Stimulated activated CD8-positive, alpha-beta memory T cell treated with anti-CD3 and anti-CD28 coated beads, Interleukin-12 subunit alpha, Interleukin-12 subunit beta, amount 100 ng/mL, for 24 hours (primary cell): Measurements from ENCODE around the gene PLA2G3.

Source experiments
- DNase-seq: peaks from one replicate; pipeline ENCODE4 v3.0.0-alpha.2; 2020; ENCODE audit errors: extremely low read depth

PLA2G3 gene

DNA sequence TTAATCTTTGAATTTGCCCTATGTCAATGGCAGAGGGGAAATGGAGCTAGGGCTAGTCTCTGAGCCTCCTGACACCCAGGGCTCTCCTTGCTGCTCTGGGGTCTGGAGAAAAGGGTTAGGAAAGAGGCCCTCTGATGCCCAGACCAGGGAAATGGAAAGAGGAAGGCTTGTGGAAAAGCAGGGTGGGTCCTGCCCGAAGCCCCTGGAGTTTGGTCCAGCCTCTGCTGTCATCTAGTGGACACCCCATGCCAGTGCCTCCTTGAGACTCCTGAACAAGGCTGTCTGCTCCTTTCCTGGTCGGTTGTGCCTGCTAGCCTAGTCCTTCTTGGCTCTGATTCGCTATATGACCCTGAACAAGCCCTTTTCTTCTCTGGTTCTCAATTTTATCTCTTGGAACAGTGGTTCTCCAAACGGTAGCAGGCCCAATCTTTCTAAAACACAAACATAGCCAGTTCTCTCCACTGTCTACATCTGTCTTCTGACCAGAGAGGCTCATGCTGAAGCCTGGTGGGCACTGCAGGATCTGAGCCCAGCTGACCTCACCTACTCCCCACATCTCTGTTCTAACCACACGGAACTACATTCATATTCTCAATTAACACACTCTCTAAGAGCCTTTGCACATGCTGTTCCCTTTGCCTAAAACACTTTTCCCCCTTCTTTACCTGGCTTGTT lies 8.8 kb upstream of the PLA2G3 start:
- no peak for DNase-seq

DNA sequence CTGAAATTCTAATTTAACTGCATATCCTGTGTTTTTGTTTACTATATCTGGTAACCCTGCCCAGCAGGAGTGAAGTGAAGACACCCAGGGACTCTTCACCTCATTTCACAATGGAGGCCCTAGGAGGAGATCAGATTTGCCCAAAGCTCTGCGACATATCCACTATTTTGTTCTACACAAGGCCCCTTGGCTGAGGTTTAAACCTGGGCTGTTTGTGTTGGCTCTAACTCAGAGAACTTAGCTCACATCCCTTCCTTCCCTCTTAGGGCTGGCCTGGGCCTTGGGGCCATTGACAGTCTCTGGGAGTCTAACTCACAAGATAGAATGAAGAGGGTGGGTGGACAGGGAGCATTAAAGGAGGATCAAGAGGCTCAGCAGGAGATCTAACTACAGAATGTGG lies 8.2 kb upstream of the PLA2G3 start:
- DNase-seq: no peak

DNA sequence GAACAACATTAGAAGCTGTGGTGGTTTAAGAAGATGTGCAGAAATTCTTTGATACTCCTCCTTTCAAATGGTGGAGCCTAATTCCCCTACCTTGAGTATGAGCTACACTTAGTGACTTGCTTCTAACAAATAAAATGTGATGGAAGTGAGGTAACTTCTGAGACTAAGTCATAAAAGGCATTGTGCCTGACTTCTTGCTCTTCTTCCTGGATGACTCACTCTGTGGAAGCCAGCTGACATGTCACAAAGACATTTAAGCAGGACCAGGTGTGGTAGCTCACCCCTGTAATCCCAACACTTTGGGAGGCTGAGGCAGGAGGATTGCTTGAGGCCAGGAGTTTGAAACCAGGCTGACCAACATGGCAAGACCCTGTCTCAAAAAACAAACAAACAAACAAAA lies 3.9 kb upstream of the PLA2G3 start:
- DNase-seq: no peak

DNA sequence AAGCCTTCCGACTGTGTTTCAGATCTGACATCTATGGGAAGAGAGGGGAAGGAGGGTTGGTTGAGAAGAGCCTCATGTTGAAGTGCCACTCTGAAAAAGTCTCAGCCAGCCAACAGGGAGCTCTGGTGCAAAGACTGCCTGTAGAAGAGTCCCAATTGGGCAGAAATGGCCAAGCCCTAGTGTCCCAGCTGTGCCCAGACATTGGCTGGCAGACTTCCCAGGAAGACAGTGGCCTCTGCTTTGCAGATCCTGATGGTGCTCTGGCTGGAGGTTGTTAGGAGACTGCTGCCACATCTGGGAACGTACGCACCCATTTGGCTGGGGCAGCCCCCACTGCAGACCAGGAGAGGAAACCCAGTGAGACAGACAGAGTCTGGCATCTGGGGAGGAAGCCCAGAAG lies 3.2 kb upstream of the PLA2G3 start:
- DNase-seq: no peak

DNA sequence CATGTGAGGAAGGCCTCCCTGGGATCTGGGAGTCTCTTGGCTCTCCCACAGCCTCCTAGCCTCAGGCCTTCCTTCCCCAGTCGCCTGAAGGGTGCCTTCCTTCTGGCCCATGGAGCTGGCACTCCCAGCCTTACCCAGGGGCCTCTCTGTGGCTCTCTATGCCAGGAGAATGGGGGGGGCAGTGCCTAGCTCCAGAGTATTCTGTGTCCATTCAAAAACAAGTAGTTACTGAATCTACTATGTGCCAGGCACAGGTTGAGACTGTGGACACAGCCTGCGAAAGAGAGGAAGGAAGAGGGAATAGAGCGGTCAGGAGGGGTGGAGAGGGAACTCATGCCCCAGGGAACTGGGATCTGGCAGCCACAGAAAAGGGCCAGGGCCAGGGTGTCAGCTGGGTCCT lies 2.7 kb upstream of the PLA2G3 start:
- no peak for DNase-seq

DNA sequence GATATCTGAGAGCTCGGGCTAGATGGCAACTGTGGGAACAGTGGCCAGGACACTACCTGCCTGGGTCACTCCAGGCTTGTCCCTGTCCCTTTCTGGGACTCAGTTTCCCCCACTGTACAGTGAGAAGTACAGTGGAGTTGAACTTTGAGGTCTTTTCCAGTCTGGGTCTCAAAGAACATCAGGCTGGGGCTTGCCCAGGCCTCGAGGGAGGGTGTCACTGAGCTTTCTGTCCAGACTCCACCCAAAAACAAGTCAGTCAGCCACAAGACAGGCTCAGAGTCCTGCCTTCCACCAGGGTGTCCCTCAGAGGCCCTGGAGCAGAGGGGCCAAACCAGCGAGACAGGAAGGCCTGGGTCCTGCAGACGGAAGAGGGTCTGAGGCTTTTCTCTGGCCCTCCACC lies 2.0 kb upstream of the PLA2G3 start:
- no peak for DNase-seq

DNA sequence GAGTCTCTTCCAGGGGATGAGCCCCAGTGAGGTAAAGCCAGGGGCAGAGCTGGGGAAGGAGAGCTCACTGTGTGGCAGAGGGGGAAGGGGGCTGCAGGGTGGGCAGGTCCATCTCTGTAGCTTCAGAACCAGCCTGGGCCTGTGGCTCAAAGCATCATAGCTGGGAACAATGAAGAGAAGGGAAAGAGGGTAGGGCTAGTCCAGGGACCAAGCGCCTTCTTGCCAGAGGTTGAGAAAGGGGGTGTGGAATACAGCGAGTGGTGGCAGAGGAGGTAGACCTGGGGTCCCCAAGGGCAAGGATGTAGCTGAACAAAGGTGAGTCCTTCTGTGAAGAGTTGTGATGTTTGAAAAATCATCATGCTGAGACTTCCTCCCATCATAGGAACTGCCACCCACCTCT lies 1.2 kb upstream of the PLA2G3 start:
- no peak for DNase-seq

DNA sequence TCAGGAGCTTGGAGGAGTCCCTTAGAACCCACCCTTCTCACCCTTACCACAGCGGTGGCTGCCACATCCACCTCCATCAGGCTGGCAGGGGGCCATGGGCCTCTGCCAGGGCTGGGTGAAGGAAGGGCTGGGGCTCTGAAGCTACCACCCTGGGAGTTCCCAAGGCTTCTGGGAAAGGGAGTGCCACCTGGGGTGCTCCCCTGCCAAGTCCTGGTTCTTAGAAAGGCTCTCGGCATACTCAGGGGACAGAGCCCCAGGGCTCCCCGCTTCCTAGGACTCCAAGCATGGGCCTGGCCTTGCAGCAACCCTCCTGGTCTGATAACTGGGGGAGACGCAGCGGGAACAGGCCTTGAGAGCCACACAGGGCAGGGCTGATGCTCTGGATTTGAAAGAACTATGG lies 438 bp upstream of the PLA2G3 start:
- no peak for DNase-seq

DNA sequence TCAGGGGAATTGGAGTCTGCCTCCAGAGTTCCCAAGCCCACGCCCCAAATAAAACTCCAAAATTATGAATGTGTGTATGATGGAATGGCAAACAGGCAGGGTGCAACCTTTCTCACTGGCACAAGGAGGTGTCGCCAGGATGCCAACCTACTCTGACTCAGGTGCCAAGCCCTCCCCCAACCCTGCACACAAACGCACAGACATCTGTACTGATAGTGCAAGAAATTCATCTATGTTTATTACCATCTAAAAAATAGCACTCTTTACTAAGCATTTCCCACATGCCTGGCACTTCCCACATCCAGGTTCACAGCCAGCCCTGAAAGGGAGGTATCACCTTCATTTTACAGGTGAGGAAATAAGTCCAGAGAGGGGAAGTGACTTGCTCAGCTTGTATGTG lies 1.2 kb downstream of the PLA2G3 start:
- no peak for DNase-seq

DNA sequence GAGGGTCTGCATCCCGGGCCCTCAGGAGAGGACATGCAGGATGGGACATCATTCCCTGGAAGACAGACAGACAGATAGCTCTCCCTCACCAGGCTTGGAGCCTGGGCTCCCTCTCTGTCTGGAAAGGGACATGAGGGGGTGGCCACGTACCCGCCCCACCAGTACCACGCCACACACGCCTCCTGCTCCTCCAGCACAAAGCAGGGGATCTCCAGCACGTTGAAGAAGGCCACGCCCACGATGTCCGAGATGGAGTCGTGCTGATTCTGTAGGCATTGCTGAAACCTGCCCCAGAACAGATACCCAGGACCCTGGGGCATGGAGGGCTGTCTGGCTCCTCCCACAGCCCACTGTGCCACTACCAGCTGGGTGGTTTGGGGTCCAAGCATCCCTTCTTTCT lies 2.2 kb downstream of the PLA2G3 start:
- DNase-seq: no peak

DNA sequence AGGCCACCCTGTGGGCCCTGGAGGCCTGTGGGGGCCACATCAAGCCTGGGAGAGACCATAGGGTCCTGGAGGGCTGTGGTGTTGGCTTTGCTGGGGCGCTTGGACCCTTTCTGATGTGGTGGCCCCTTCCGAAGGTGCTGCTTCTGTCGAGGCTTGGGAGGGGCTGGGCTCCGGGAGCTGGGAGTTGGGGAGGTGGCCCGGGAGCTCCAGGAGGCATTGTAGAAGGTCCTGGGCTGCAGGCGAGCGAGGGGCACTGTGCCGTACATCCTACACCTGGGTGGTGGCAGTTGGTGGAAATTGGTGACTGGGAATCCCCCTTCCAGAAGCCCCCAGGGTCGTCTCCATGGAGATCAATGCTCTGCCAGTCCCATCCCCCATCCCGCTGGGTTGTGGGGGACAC lies 2.6 kb downstream of the PLA2G3 start:
- DNase-seq: no peak

DNA sequence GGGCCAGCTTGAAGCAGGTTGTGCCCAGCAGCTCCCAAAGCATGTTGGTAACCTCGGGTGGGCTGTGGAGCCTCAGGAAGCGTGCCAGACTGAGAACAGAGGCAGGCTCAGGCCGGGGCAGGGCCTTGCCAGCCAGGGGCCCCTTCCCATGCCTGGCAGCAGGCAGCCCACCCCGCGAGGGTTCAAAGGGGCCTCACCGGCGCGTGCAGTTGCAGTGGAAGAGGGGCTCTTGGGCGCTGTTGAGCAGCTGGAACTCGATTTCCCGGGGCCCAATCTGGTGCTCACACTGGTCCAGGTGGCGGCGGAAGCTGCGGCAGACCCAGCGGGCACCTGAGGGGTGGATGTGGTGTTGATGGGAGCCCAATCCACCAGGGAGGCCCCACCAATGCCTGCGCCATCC lies 3.6 kb downstream of the PLA2G3 start:
- DNase-seq: no peak

DNA sequence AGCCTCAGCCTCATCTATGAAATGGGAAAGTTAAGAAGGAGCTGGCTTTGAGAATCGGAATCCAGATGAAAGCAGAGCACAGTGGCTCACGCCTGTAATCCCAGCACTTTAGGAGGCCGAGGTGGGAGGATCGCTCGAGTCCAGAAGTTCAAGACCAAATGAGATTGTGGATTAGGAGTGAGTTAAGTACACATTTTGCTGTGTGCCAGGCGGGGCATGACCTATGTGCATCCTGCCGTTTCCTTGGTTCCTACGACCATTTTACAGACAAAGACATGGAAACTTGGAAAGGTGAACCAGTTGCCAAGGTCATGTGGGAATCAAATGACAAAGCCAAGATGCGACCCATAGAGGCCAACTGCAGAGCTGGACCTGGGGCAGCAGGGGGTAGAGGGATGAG lies 4.2 kb downstream of the PLA2G3 start:
- no peak for DNase-seq

DNA sequence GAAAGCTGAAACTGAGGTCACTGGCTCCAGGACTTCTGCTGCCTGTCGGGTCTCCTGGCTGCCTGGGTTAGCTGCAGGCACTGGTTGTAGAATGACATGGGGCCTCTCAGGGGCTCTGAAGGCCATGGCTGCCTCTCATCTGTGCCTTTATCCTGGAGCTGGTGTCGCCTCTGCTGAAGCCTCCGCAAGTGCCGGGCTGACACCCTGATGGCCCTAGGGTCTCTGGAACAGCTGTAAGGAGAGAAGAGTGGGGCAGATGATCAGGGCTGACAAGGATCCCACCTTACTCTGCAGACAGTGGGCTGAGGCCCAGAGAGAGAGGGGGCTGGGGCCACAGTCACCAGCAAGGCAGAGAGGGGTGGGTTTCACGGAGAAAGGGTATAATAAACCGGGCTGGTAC lies 4.6 kb downstream of the PLA2G3 start:
- DNase-seq: no peak

DNA sequence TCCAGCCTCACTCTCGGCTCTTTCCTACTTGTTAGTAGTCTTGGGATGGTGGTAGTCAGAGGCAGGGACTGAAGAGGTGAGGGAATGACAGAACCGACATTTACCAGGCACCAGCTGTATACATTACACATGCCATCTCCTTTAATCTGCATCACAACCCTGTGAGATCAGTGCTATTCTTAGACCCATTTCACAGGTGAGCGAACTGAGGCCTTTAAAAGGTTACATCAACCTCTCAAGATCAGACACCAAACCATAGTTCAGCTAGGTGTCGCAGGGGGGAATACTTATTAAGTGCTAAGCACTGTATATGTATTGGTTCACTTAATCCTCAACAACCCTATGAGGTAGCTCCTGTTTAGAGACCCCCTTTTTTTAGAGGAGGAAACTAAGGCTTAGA lies 5.6 kb downstream of the PLA2G3 start:
- DNase-seq: no peak

DNA sequence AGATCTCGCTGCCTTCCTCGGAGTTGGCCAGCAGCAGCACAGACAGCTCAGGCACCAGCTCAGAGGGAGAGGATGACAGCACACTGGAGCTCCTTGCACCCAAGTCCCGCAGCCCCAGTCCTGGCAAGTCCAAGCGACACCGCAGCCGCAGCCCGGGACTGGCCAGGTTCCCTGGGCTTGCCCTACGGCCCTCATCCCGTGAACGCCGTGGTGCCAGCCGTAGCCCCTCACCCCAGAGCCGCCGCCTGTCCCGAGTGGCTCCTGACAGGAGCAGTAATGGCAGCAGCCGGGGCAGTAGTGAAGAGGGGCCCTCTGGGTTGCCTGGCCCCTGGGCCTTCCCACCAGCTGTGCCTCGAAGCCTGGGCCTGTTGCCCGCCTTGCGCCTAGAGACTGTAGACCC lies 6.4 kb downstream of the PLA2G3 start:
- DNase-seq: no peak

DNA sequence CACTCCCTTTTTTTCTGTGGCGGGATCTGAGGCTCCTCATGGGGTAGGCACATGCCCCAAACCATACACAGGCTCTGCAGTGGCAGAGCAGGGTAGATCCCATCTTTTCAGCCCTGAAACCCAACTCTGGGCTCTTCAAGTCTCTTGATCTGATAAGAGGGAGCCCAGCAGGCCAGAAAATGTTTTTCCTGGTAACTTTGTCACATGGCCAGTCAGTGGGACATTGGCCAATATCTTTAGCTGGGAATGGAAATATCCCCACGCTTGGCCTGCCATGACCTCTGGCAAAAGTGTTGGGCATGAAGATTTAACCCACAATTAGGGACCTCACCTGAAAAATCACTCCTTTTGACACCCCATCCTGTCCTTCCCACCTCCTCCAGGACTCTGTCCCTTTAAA lies 9.4 kb downstream of the PLA2G3 start:
- DNase-seq: no peak

DNA sequence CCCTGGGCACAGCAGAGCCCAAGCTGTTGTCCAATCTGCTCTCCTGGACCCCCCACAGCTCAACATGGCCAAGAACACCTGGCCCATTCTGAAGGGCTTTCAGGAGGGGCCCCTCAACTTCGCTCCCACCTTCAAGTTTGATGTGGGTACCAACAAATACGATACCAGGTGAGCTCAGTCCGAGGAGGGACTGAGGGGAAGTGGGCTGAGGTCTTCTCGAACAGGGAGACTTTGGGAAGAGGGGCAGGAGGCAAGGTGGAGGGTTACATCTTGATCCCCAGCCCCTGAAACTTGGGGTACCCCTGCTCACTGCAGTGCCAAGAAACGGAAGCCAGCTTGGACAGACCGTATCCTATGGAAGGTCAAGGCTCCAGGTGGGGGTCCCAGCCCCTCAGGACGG lies 12.2 kb downstream of the PLA2G3 start:
- DNase-seq: no peak

DNA sequence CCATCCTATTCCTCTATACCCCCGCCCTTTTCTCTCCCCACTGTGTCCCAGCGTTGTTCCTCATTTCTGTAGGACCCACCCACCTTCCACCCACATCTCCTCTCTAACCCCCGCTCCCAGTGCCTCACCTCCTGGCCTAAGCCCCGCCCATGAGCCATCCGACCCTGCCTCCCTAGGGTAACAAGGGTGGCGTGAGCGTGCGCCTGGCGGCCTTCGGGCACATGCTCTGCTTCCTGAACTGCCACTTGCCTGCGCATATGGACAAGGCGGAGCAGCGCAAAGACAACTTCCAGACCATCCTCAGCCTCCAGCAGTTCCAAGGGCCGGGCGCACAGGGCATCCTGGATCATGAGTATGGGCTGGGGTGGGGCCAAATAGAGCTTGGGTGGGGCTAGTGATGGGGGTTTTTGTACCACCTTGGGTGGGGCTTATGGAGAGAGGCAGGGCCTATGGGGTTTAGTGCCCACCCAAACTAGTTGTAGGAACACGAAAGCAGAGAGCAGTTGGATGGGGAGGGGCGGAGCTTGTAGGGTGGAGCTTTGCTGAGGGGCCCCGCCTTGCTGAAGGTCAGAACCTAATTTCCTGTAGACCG lies 13.0 kb downstream of the PLA2G3 start:
- no peak for DNase-seq

DNA sequence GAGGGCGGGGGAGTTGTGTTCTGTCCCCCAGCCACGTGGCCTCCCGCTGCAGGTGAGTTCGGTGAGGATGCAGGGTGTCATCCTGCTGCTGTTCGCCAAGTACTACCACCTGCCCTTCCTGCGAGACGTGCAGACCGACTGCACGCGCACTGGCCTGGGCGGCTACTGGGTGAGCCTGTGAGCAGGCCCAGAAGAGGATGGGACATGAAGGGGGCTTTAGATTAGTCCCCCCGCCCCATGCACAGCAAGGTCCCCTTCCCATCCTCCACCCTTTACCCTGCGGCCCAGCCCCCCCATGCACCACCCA lies 13.5 kb downstream of the PLA2G3 start:
- no peak for DNase-seq

DNA sequence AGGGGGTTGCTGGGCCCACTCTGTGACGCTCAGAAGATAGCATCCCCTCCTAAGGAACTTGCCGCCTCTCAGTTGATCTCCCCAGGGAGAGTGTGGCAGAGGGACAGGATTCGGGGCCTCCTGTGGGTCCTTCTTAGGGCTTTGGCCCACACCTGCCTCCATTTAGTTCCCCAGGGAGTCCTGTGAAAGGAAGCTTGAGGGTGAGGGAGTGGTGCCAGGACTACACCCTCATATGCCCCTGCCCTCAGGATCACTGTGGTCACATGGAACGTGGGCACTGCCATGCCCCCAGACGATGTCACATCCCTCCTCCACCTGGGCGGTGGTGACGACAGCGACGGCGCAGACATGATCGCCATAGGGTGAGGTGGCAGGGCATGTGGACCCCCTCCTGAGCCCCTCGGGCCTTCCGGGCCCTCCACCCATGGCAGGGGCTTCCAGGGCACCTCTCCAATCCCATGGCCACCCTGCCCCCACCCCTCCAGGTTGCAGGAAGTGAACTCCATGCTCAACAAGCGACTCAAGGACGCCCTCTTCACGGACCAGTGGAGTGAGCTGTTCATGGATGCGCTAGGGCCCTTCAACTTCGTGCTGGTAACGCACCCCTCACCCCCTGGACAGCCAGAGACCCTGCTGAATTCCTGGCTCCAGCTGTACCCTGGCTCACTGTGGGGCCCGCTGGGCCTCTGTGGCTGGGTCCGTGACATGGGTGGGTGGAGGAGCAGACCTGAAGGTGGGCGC lies 14.0 kb downstream of the PLA2G3 start:
- DNase-seq: no peak

DNA sequence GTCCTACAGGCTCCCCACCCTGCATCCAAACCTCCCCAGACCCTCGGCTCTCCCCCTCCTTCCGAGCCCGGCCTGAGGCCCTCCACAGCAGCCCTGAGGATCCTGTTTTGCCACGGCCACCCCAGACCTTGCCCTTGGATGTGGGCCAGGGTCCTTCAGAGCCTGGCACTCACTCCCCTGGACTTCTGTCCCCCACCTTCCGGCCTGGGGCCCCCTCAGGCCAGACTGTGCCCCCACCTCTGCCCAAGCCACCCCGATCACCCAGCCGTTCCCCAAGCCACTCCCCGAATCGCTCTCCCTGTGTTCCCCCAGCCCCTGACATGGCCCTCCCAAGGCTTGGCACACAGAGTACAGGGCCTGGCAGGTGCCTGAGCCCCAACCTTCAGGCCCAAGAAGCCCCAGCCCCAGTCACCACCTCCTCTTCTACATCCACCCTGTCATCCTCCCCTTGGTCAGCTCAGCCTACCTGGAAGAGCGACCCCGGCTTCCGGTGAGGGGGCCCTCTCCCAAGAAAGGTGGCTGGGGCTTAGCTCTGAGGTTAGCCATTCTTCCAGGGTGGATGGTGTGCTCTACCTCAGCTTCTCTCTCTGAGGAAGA lies 14.7 kb downstream of the PLA2G3 start:
- no peak for DNase-seq

DNA sequence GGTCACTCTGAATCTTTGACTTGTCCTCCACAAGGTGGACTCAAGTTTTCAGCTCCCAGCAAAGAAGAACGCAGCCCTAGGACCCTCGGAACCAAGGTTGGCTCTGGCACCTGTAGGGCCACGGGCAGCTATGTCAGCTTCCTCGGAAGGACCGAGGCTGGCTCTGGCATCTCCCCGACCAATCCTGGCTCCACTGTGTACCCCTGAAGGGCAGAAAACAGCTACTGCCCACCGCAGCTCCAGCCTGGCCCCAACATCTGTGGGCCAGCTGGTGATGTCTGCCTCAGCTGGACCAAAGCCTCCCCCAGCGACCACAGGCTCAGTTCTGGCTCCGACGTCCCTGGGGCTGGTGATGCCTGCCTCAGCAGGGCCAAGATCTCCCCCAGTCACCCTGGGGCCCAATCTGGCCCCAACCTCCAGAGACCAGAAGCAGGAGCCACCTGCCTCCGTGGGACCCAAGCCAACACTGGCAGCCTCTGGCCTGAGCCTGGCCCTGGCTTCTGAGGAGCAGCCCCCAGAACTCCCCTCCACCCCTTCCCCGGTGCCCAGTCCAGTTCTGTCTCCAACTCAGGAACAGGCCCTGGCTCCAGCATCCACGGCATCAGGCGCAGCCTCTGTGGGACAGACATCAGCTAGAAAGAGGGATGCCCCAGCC lies 15.4 kb downstream of the PLA2G3 start:
- no peak for DNase-seq
